Stimulated activated CD8-positive, alpha-beta memory T cell treated with anti-CD3 and anti-CD28 coated beads, Interleukin-4, amount 100 ng/mL, for 48 hours (primary cell): ENCODE data around the gene SPTBN5.

Source experiments
- DNase-seq: peaks from one replicate; pipeline ENCODE4 v3.0.0-alpha.2; 2020

SPTBN5 gene

DNA sequence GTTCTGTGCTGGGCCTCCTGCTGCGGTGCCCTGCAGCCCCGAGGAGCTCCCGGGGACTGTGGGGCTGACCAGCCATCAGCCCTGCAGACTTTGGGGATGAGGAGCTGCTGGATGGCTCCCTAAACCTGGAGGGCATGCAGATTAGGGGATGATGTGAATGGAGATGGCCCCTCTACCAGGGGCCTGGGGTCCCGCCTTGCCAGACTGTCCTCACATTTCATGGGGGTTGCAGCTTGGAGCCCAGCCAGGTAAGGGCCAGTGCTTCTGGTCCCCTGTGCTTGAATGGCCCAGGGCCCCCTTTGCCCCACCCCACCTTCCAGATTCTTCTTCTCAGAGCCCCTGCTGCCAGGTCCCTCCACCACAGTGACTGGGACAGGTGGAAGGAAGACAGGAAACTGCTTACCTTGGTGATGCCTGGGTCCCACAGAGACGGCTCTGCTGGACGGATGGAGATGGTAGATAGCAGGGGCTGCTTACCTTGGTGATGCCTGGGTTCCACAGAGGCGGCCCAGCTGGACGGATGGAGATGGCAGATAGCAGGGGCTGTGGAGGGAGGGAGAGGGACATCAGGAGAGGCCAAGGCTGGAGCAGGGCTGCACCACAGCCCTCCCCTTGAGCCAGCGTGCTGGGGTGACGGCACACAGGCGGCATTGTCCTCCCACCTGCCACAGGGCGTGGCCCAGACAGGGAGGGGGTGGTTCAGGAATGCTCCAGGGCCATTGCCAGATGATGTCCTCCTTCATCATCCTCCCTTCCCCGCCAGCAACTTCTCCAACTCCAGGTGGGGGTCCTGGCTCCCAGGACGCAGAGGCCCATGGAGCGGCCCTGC, at the start of gene SPTBN5:
Gene SPTBN5, minus strand, starts transcription at position 632 of the 829 bp plus-strand sequence. Its CDS starts 556 bp downstream, at position 76.
- no peak for DNase-seq

DNA sequence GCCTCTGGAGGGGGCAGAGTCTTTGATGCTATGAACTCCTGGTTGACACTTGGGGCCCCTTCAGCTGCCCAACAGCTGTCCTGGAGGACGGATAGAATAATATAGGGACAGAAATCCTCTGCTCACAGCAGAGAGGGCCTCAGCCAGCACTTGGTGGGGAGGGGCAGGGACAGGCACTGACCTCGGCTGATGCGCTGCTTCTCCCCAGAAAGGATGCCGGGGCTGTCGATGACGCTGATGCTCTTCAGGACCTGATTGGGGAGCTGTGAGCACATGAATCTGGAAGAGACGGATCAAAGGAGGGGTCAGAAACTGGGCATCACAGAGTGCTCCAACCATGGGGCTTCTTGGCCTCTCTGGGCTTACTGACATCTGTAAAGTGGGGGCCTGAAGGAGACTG, 49.0 kb upstream of the SPTBN5 start:
- no peak for DNase-seq

DNA sequence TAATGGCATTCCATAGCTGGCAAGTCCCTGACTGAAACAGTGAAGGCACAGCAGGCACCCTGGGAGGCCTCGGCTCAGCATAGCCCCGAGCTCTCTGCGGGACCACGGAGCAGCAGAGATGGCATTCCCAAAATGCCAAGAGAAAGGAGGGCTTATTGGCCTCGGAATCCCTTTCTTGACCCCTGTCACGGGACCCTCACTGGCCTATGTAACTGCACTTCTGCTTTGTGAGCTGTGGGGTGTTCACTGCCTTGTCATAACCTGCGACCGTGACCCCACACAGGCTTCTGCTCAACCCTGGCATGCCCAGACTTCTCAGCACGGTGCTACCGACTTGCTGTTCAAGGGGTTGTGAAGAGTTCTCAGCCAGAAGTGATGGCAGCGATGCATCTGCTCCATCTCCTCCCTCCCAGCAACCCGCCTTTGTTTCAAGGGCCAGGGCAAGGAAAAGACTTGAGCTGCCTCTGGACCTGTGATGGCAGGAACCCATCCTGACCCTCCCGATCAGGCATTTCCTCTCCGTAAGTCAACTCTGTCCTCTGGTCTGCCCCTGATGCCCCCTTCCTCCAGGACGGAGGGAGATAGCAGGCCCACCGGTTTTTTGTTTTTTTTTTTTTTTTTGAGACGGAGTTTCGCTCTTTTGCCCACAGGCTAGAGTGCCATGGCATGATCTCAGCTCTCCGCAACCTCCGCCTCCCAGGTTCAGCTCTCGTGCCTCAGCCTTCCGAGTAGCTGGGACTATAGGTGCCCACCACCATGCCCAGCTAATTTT, 48.0 kb upstream of the SPTBN5 start:
- DNase-seq: no peak

DNA sequence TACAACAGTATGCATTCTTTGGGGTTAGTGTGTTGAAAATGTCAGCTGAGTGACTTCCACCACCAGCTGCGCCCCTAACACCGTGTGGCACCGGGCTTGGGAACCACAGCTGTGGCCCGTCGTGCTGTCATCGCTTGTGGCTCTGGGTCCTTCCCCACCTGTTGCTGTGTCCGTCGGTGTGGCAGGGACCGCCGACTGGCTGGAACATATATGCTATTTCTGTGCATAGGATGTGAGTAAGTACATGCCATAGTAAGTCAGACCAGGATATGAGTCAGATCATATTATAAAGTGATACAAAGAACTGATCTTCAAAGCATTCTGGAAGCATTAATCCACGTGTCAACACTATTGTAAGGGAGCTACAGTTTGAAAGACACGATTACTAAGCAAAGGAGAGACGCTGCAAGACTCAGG, 46.6 kb upstream of the SPTBN5 start:
- DNase-seq: peak; percentile 72

DNA sequence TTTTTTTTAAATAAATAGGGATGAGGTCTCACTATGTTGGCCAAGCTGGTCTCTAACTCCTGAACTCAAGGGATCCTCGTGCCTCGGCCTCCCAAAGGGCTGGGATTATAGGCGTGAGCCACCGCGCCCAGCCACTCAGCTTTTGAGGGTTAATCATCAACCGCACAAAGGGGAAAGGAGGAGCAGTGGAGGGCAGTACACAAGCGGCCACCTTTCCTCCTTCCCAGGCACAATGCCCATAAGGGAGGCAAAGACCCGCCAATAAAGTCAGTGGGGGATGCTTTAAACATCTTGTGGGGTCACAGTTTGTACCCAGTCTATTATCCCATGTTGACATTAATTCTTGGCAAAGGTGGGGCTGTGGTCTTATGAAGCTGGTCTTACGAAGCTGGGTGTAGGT, 46.1 kb upstream of the SPTBN5 start:
- DNase-seq: no peak

DNA sequence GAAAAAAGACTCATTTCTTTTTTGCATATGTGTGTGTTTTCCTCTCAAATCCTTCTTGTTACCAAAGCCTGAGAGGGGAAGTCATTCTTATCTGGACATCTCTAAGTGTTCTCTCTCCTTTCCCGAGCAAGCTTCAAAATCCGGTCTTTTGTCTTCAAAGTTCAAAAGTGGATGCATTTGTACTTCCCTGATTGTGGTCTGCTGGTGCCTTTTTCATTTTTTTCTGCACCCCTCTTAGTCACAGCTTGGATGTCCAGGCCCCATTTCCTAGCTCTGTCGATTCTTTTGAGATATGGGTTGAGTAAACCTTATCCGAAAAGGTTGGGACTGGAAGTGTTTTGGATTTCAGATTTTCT, 43.7 kb upstream of the SPTBN5 start:
- DNase-seq: no peak

DNA sequence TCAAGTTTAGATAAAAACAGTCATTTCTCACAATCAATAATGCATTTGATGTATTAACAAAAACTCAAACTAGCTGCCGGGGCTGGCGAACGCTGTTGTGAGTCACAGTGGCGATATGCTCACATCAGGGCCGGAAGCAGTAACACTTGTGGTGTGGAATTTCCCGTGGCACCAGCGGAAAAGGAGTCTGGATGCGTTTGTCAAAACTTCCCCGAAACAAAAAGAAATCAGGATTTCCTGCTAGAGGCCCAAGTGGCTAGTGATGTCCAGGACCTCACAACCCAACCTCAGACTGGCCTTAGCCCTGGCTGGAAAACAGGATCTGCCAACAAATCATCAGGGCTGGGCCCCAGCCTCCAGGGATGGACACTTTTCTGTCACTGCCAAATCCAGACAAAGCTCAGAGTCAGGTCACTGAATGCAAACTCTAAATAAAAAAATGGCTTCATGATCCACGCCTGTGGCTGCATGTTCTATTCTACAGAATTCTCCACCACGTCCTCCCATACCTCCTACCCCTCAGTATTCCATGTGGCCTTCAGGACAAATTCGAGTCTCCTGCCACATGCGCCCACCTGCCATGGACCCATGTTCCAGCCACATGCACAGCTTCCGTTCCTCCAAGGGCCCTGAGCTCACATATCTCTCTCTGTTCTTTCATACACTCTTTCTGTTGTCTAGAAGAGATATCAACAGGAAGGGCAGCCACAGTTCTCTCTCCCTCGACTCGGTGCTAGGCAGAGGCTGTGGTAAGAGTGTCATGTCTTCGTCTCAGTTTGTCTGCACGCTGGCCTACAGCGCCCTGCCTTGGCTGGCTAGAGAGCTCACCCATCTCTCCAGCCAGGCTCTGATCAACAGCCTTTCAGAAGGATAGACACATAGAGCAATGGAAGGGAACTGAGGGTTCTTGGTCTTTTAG, 43.1 kb upstream of the SPTBN5 start:
- peak; percentile 77 for DNase-seq

DNA sequence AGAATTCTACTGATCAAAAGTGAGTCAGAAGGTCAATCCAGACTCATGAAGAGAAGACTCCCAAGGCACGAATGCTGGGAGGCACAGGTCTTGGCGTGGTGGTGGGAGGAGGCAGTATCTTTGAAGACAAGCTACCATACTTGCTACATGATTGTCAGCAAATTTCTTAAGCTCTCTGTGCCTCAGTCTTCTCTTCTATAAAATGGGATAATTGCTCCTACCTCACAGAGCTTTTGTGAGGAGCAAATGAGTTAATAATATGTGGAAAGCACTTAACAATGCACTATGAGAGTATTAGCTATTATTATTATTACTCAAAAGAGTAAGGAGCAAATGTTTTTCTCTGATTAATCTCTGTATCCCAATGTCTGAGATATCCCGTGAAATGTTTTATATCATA, 42.3 kb upstream of the SPTBN5 start:
- no peak for DNase-seq

DNA sequence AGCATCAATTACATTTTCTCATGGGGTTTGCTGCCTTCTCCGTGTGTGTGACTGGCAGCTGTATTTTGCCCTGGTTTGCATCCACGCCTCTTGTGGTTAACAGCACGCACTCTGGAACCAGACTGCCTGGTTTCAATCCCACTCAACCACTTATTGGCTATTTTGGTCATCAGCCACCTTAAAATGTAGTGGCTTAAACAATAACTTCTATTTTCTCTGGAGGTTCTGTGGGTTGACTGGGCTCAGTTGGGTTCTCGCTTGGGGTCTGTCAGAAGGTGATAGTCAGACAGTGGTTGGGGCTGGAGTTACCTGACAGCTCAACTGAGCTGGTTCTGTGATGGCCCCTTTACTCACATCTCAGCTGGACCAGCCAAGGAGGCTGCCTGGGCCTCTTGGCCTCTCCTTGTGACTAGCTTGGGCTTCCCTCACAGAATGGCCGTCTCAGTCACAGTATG, 41.7 kb upstream of the SPTBN5 start:
- DNase-seq: peak; percentile 57

DNA sequence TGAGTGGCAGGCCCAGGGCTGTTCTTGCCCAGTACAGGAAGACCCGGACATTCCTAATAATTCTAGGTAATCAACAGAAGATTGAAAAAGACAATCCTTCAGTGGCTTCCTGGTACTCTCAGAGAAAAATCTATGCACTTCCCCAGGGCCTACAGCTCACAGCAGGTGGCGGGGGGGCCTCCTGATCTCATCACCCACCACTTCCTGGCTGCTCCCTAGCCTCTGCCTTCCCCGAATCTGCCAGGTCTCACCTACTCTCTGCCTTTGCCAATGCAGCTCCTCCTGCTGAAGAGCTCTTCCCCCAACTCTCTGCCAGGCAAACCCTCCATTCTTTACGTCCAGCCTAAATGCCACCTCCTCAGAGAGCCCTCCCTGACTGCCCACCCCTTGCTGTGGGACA, 41.0 kb upstream of the SPTBN5 start:
- peak; percentile 76 for DNase-seq

DNA sequence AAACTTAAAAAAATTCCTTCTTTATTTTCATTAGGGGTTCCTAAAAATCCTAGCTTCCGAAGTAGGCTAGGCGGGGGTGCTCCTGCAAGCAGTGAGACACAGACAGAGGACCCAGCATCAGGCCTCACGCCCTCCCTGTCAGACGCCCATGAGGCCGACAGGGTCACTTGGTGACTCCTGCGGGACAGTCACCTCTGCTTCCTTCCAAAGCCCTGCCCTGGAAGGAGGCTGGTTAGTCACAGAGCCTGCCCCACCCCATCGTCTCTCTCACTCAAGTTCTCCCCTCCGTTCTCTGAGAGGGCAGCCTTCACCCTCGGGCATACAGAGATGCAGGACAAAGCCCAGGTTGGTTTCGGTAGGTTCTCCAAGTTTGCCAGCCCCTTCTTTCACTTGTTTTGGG, 39.9 kb upstream of the SPTBN5 start:
- DNase-seq: no peak

DNA sequence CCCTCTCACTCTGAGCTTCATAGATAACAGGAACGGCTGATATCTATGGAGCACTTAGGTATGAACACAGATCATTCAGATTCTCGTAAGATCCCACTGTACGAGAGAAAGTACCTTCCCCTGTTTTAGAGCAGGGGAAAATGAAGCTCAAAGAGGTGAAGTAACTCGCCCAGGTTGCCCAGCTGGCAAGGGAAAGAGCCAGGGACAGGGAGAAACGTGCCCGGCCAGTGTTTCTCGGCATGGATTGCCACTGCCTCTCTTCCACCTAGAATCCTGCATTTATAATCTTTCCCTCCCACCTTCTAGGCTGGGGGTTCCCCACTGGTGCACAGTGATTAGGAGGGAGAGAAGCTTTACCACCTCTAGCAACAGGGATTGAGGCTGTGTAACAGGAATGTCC, 39.5 kb upstream of the SPTBN5 start:
- DNase-seq: no peak

DNA sequence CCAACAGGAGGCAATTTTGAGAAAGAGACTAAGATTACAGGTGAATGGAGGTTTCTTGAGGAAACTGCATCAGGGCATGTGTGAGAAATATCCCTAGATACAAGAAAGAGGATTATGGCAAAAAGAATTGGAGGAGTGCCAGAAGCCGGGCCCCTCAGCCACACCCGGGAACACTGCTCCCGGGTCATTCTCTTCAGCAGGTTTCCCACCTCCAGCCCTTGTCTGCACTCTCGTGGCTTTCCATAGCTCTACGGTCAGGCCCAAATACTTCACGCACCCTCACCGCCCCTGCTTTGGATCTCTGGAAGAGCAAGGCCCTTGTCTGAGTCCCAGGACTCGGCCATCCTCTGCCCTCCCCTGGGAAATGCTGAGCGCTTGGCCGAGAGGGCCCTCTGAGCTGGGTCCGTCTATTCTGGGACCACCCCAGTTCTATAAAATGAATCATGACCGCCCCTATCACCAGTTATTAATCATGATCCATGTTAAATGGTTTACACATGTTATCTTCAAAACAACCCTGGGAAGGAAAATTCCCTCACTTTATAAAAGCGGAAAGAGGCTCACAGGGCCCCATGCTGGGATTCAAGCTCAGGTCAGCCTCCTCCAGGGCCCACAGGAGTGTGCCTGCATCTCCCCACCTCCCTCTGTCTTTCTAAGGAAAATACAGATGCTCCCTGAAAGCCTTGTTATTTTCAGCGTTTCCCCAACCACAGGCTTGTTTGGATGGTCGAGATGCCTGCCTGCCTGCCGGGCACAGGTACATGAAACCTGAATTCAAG, 38.8 kb upstream of the SPTBN5 start:
- DNase-seq: no peak

DNA sequence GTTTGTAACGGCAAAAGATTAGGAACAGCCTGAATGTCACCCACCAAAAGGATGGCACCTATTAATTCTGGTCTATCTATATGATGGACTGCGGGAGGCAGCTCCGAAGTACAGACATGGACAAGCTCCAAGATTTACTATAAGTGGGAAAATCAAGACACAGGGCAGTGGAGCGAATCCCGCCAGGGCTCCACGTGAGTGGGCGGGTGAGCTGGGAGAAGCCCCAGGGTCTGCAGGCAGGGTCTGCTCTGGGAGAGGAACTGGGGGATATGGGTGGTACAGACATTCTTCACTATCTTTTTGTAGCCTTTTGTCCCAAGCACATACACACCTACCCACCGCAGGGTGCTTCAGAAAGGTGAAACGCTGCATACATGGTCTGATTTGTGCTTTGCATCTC, 38.2 kb upstream of the SPTBN5 start:
- no peak for DNase-seq

DNA sequence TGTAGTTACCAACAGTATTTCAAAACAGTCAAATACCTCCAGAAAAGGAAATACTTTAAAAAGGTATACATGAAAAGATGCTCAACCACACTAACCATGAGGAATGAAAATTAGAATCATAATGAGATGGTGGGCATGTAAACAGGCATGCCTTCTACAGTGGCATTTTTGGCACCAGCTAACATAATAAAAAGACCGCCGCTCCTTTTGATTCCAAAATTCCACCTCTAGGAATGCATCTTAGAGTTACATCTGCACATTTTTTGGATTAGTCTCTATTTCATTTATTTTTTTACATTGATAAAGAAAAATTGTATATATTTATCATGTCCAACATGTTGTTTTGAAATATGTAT, 37.0 kb upstream of the SPTBN5 start:
- no peak for DNase-seq

DNA sequence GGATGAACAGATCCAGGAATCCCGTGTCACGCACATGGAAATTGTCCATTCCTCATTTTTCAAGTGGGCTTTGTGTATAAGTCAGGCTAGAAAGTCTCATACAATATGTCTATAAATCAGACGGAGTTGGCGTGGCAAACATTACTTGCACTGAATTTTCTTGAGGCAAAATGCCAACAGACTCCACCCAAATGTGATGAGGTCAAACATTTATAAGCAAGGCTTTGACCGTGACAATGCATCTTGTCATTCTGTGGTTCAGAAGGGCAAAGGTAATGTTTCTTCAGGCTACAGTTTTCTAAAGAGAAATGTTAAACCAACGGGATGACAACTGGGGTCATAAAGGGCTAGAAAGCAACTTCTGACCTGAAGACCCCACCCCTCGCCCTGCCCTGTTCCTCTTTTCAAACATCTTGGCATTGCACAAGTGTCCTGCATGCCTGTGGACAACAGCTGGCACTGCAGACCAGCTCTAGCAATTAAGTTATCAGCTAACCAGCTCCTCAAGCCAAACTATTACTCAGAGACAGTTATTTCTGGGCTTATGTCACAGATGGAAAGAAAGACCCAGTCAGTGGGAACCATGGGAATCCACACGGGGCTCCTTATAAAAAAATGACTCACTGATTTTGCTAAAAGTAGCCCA, 36.5 kb upstream of the SPTBN5 start:
- DNase-seq: no peak

DNA sequence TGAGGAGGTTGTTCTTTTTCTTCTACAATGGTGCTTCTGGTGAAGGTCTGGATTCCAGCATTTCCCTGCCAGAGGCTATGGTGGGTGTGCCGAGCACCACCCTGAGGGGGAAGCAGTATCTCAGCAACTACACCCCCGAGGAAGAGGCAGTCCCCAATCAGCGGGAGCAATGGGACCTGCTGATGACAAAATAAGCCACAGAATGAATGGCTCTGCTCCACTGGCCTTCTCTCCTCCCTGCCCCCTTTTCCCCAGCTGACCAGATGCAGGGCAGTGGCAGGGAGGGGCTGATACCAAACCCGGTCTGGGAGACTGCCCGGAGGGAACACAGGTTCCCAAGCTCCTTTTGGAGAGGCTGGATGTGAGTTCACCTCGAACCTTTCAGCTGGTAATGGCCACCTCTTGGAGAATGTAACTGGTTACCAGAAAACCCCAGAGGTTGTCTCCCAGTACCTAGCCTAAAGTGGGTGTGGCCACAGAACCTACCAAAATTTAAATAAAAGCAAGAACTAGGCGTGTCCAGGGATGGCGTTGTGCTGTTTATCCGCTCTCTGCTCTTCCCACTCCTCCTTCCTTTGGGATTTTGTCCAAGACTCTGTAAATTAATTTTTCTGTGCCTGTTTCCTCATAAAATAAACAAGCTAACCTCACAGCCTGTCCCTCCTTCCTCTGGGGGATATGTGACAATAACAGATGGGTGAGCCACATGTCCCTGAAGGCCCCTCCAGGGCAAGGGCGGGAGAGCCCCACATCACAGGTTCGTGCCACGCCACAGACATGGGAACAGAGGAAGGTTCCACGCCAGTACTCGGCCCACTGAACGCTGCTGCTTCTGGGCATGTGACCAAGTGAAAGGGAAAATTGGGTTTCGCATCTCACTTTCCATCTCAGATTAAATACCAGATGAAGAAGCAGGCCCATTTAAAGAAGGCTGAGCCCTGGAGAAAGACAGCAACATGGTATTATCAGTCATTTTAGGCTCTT, 35.1 kb upstream of the SPTBN5 start:
- DNase-seq: peak; percentile 38

DNA sequence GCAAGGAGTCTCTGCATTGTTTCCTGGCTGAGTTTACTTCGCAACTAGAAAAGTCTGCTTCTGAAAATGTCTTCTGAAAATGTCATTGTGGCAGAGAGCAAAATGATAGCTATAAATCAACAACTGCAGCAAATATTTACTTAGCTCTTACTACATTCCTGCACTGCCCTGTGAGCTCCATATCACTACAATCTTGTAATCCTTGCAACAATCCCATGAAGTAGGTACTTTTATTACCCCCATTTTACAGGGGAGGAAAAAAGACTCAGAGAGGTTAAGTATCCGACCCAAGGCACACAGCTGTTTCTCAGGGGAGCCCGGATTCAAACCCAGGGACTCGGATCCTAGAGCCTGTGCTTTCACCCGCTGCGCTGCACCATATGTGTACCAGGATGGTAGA, 34.2 kb upstream of the SPTBN5 start:
- DNase-seq: no peak

DNA sequence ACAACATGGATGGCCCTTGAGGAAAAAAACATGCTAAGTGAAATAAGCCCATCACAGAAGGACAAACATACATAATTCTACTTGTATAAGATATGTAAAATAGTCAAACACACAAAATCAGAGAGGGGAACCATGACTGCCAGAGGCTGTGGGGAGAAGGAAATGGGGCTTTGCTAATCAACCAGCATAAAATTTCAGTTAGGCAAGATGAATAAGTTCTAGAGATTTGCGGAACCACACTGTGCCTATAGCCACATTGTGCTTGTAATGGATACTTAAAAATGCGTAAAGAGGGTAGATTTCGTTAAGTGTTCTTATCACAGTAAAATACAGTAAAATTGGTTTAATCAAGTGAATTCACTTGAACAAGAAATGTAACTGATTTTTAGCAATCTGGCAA, 33.7 kb upstream of the SPTBN5 start:
- no peak for DNase-seq

DNA sequence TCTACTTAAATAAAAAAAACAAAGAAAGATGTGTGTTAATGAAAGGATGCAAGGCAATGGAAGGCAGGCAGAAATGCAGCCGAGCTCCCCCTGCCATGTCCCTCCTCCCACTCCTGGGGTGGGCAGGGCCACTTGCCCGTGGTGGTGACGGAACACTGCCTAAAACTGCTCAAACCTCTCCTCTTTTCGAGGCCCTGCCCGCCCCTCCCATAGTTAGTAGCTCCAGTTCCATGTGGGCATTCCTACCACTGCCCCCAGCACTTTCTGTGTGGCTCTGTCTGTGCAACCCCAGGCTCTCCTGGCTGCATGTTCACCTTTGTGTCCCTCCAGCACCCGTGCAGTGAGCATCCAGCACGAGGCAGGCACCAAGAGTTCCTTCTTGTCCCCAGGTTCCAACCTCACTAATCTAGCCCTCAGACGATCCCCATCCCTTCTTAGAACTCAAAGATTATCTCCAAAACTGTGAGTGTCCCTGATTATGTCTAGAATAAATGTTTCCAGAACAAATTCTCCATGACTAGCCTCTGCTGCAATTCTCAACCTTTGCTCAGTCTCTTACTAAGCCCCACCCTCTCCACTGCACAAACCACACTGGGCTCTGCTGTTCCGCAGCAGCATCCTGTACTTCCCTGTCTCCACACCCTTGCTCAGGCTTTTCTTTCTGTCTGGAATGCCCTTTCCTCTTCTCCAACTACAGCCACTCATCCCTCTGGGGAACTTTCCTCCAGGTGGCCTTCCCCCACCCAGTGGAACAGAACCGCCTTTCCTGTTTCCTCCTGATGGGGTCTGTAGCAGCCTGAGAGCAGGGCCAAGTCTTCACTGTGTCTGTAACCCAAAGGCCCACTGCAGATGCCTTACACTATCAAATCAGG, 32.6 kb upstream of the SPTBN5 start:
- no peak for DNase-seq
